Keratinocyte (primary cell): Measurements from ENCODE around the gene MDH1B. TPM values are rescaled to one million over a fixed set of nuclear protein-coding genes. Genes with fewer than 3 reads are reported as not detected.

Source experiments
- DNase-seq: peaks from one replicate; pipeline ENCODE4 v3.0.0-alpha.2; 2011; ENCODE audit warnings: low read depth, missing footprints, low spot score
- FAIRE-seq: peaks from 2 replicates; lab custom pipeline; 2011; peaks lifted over from hg19 to GRCh38; lab: Jason Lieb, UNC
- H2AFZ ChIP-seq: 2 replicates; pipeline ENCODE4 v1.6.0; 2012; ENCODE audit warnings: low read length, control low read depth, inconsistent platforms; ENCODE audit not compliant: control insufficient read depth
- H3K27ac ChIP-seq: 2 replicates; pipeline ENCODE4 v1.5.1; 2011; ENCODE audit warnings: low read length; ENCODE audit not compliant: control insufficient read depth, insufficient read depth
- H3K27me3 ChIP-seq: 3 replicates; pipeline ENCODE4 v1.6.0; 2011; ENCODE audit warnings: low read length; ENCODE audit not compliant: control insufficient read depth, insufficient read depth; ENCODE audit errors: extremely low read depth
- H3K36me3 ChIP-seq, 2 experiments: 2 replicates in 1 of 2; 3 replicates in 1 of 2; pipeline ENCODE4 v1.5.1; 2011; ENCODE audit warnings: low read length in 2 of 2, mild to moderate bottlenecking in 1 of 2; ENCODE audit not compliant: control insufficient read depth in 2 of 2, insufficient read depth in 2 of 2; ENCODE audit errors: extremely low read depth in 1 of 2
- H3K4me1 ChIP-seq: 3 replicates; pipeline ENCODE4 v1.5.1; 2011; ENCODE audit warnings: low read length; ENCODE audit not compliant: control insufficient read depth, insufficient read depth; ENCODE audit errors: extremely low read depth
- H3K4me2 ChIP-seq: 3 replicates; pipeline ENCODE4 v1.6.0; 2011; ENCODE audit warnings: low read depth, low read length; ENCODE audit not compliant: control insufficient read depth, insufficient read depth; ENCODE audit errors: extremely low read depth
- H3K4me3 ChIP-seq, 3 experiments: fragments of 200-600 bp in 1 of 3; sonication (generic) in 1 of 3; 2 replicates in 2 of 3; 3 replicates in 1 of 3; pipeline ENCODE4 v1.5.1; 2011 to 2016; ENCODE audit warnings: low read length in 3 of 3, mild to moderate bottlenecking in 3 of 3, control low read depth in 2 of 3, inconsistent platforms in 1 of 3, low read depth in 1 of 3, mixed read lengths in 1 of 3, mixed run types in 1 of 3, moderate library complexity in 1 of 3; ENCODE audit not compliant: control insufficient read depth in 2 of 3, insufficient read depth in 2 of 3; ENCODE audit errors: extremely low read depth in 1 of 3
- H3K79me2 ChIP-seq: 2 replicates; pipeline ENCODE4 v1.6.0; 2012; ENCODE audit warnings: low read length; ENCODE audit not compliant: control insufficient read depth, insufficient read depth
- H3K9ac ChIP-seq: 3 replicates; pipeline ENCODE4 v1.6.0; 2011; ENCODE audit warnings: low read length; ENCODE audit not compliant: control insufficient read depth, insufficient read depth; ENCODE audit errors: extremely low read depth
- H3K9me1 ChIP-seq: 3 replicates; pipeline ENCODE4 v1.6.0; 2011; ENCODE audit warnings: low read length; ENCODE audit not compliant: control insufficient read depth, insufficient read depth; ENCODE audit errors: extremely low read depth
- H3K9me3 ChIP-seq: 2 replicates; pipeline ENCODE4 v1.5.1; 2012; ENCODE audit warnings: low read depth, low read length; ENCODE audit not compliant: control insufficient read depth
- H4K20me1 ChIP-seq: 3 replicates; pipeline ENCODE4 v1.6.0; 2011; ENCODE audit warnings: low read length; ENCODE audit not compliant: control insufficient read depth, insufficient read depth; ENCODE audit errors: extremely low read depth
- EZH2 ChIP-seq: IDR thresholded peaks from one replicate; pipeline ENCODE4 v1.6.1; 2012; ENCODE audit warnings: inconsistent platforms, mild to moderate bottlenecking, low read length, moderate library complexity
- dilution Hi-C: fragments of 300-500 bp; cut with MboI; formaldehyde crosslinking; loops from one replicate; pipeline ENCODE4 v1.7.0; 2020; ENCODE audit warnings: low sequenced_read_pairs; ENCODE audit not compliant: extremely low pct_ligation_motif_present
- polyA plus RNA-seq, 5 experiments: library from polyadenylated mRNA; depleted of rRNA in 3 of 5; stranded (reverse) in 3 of 5; stranded (forward) in 1 of 5; unstranded in 1 of 5; fragments of >200 nt; gene quantifications; 1 replicate in 1 of 5; 2 replicates in 3 of 5; 3 replicates in 1 of 5; pipeline versions ENCODE4 v1.2.1 to v1.2.3, GENCODE V29; 2011 to 2012; ENCODE audit warnings: missing spikeins in 2 of 5, low read depth in 1 of 5, low replicate concordance in 1 of 5
- TF ChIP-seq, protein P1 (sequence below), 3 experiments: IDR thresholded peaks in 1 of 3; conservative IDR thresholded peaks in 1 of 3; optimal IDR thresholded peaks in 1 of 3; 2 replicates in 2 of 3; 3 replicates in 1 of 3; pipeline versions ENCODE3 to v1.5.1; 2011; ENCODE audit warnings: low read length in 3 of 3, mild to moderate bottlenecking in 3 of 3, moderate library complexity in 2 of 3, control low read depth in 1 of 3, inconsistent platforms in 1 of 3; ENCODE audit not compliant: insufficient read depth in 2 of 3; ENCODE audit errors: extremely low read depth in 1 of 3

MDH1B gene
- polyA plus RNA-seq, 1 donor (not counting 4 experiments of a cell fraction or from before 2014, with no cell fraction given): 1.0 TPM

DNA sequence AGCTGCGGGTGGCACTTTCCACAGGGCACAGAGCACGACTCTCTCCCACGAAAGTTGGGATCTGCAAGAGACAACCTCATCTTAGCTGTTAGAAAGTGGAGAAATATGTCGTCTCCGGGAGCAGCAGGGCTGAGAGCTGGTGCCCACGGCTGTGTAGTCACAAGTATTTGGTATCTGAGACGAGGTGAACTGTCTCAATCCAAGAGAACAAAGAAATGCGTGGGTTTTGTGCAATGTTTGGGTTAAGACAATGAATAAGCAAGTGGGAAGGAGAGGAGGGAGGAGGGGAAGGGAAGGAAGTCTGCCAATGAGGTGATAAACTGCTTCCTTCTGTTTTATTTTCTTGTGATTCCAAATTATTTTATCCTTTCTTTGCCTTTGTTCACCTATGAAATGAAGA is 65.0 kb downstream of the MDH1B start:
- Histone ChIP-seq H3K9ac (no peak overlapping the region), H3K4me2 (no peak overlapping the region), H3K27ac (no peak overlapping the region), H3K27me3 (peaks cover 4% of the 10 kb centered on the region), H2AFZ (no peak overlapping the region), H3K9me3 (no peaks in the 10 kb centered on the region), H3K36me3 (no peaks in the 10 kb centered on the region), H3K4me3 (no peak overlapping the region), H3K79me2 (no peaks in the 10 kb centered on the region), H3K9me1 (no peaks in the 10 kb centered on the region), H4K20me1 (no peaks in the 10 kb centered on the region), H3K4me1 (no peaks in the 10 kb centered on the region)
- TF ChIP-seq, protein P1, sequence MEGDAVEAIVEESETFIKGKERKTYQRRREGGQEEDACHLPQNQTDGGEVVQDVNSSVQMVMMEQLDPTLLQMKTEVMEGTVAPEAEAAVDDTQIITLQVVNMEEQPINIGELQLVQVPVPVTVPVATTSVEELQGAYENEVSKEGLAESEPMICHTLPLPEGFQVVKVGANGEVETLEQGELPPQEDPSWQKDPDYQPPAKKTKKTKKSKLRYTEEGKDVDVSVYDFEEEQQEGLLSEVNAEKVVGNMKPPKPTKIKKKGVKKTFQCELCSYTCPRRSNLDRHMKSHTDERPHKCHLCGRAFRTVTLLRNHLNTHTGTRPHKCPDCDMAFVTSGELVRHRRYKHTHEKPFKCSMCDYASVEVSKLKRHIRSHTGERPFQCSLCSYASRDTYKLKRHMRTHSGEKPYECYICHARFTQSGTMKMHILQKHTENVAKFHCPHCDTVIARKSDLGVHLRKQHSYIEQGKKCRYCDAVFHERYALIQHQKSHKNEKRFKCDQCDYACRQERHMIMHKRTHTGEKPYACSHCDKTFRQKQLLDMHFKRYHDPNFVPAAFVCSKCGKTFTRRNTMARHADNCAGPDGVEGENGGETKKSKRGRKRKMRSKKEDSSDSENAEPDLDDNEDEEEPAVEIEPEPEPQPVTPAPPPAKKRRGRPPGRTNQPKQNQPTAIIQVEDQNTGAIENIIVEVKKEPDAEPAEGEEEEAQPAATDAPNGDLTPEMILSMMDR (optimal IDR thresholded peaks at IDR 0.05 in 1 of 3, IDR thresholded peaks at IDR 0.05 in 1 of 3, conservative IDR thresholded peaks at IDR 0.05 in 1 of 3; ENCODE audit: extremely low read depth in 1 of 3, insufficient read depth in 2 of 3, low read length in 3 of 3): no peak
- FAIRE-seq (no peak), DNase-seq (no peak)
- dilution Hi-C loops: no loop called here

DNA sequence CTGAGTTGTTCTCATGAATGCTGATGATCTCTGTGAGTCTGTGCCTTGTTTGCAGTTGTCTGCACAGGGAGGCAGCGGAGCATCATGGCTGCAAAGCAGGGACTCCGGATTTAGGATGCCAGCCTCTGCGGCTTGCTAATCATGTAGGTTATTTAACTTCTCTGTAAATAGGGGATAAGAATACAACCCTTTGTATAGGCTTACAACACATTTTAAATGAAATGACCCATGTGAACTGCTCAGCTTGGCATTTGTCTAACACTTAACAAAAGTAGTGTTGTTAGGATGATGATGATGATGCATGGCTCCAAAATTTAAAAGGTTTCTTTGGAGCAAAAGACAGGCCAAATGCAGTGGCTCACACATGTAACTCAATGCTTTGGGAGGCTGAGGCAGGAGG is 66.3 kb downstream of the MDH1B start:
- dilution Hi-C loops: no loop called here
- Histone ChIP-seq H3K4me3 (no peak overlapping the region), H2AFZ (no peak overlapping the region), H3K79me2 (no peaks in the 10 kb centered on the region), H3K9me3 (no peaks in the 10 kb centered on the region), H3K27ac (no peak overlapping the region), H3K36me3 (no peaks in the 10 kb centered on the region), H3K4me2 (no peak overlapping the region), H3K27me3 (peaks cover 4% of the 10 kb centered on the region), H3K9me1 (no peaks in the 10 kb centered on the region), H4K20me1 (no peaks in the 10 kb centered on the region), H3K9ac (no peak overlapping the region), H3K4me1 (no peaks in the 10 kb centered on the region)
- TF ChIP-seq, protein P1 (optimal IDR thresholded peaks at IDR 0.05 in 1 of 3, IDR thresholded peaks at IDR 0.05 in 1 of 3, conservative IDR thresholded peaks at IDR 0.05 in 1 of 3; ENCODE audit: extremely low read depth in 1 of 3, insufficient read depth in 2 of 3, low read length in 3 of 3): no peak
- TF ChIP-seq EZH2: no peak
- FAIRE-seq (no peak), DNase-seq (no peak)
